SU-DHL-6 (cell line): Measurements from ENCODE around the gene RC3H1.

Experiments used
- EZH2phosphoT487 ChIP-seq: fragments of 200-600 bp; sonication (generic), shearing (Covaris generic); conservative IDR thresholded peaks from 2 replicates; pipeline ENCODE4 v1.6.1; 2018; ENCODE audit warnings: mild to moderate bottlenecking, antibody characterized with exemption, low read length, moderate library complexity, mixed read lengths
- TF ChIP-seq, protein P1 (sequence below): fragments of 200-600 bp; sonication (generic); IDR thresholded peaks from one replicate; pipeline ENCODE4 v1.5.1; 2017; ENCODE audit warnings: antibody characterized with exemption, mild to moderate bottlenecking, low read length, moderate library complexity; ENCODE audit not compliant: insufficient read depth, poor library complexity, severe bottlenecking

DNA sequence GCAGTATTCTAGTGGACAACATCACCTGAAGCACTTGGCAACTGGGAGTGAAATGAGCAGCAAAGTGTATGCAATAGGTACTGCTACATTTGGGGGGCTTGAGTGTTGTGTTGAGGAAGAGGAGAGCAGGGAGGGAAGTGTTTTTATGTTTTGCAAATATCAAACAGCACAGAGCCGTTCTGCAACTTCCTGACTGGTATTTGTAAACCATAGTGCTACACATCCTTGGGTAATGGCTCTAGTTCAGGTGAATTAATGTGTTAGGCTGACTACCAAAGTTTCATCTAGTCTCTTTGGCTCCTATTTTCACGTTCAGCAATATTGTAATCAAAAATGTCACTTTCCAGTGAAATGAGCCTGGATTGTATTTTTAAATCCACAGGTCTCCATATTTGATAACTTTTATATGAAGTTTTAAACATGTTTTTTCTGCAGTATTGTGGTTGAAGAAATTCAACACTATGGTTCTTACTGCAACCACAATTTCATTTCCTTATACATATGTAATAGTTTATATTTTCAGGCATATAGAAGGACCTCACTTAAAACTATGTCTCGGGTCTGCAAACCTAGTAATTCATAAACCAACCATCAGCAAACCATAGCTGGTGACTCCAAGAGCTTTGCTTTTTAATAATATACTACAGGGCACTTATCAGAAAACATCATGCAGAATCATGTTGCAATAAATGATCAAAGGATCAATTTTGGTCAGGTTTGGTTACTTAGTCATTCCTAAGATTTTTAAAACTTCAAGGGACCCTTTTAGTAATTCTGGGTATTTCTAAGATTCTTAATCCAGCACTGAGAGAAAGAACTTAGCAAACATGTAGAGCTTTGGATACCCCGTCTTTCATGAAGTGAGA lies 135.2 kb downstream of the RC3H1 start:
- TF ChIP-seq, protein P1, sequence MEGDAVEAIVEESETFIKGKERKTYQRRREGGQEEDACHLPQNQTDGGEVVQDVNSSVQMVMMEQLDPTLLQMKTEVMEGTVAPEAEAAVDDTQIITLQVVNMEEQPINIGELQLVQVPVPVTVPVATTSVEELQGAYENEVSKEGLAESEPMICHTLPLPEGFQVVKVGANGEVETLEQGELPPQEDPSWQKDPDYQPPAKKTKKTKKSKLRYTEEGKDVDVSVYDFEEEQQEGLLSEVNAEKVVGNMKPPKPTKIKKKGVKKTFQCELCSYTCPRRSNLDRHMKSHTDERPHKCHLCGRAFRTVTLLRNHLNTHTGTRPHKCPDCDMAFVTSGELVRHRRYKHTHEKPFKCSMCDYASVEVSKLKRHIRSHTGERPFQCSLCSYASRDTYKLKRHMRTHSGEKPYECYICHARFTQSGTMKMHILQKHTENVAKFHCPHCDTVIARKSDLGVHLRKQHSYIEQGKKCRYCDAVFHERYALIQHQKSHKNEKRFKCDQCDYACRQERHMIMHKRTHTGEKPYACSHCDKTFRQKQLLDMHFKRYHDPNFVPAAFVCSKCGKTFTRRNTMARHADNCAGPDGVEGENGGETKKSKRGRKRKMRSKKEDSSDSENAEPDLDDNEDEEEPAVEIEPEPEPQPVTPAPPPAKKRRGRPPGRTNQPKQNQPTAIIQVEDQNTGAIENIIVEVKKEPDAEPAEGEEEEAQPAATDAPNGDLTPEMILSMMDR, result no peak
- no peak for TF ChIP-seq EZH2phosphoT487
